HL-60 (cell line): ENCODE data around the gene EPB41L3.

Source experiments
- POLR2AphosphoS5 ChIP-seq: IDR thresholded peaks from 2 replicates; pipeline ENCODE4 v1.6.1; 2012; ENCODE audit warnings: low read depth
- SPI1 ChIP-seq: IDR thresholded peaks from 2 replicates; pipeline ENCODE4 v1.6.1; 2012; ENCODE audit warnings: low read depth, mild to moderate bottlenecking, borderline replicate concordance
- TF ChIP-seq, protein P1 (sequence below): IDR thresholded peaks from one replicate; pipeline ENCODE4 v1.5.1; 2011; ENCODE audit warnings: low read length, control low read depth, inconsistent platforms; ENCODE audit not compliant: insufficient read depth

DNA sequence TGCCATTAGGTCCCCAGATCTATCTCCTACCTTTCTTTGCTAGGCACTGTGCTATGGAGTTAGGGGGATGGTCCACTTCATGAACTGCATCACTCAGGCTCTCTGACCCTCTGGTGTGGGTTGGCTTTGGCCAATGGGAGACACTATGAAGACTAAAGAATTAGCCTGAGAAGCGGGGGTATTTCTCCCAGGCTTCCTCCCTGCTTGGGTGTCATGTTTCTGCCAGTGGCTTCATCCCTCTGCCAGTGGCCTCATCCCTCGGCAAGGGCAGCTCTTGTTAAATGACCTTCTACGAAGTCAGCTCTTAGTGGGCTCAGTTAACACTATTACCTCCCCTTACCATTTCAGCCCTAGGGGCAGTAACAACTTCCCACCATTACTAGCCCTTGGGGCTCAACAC lies 41.9 kb upstream of the EPB41L3 start:
- TF ChIP-seq, protein P1, sequence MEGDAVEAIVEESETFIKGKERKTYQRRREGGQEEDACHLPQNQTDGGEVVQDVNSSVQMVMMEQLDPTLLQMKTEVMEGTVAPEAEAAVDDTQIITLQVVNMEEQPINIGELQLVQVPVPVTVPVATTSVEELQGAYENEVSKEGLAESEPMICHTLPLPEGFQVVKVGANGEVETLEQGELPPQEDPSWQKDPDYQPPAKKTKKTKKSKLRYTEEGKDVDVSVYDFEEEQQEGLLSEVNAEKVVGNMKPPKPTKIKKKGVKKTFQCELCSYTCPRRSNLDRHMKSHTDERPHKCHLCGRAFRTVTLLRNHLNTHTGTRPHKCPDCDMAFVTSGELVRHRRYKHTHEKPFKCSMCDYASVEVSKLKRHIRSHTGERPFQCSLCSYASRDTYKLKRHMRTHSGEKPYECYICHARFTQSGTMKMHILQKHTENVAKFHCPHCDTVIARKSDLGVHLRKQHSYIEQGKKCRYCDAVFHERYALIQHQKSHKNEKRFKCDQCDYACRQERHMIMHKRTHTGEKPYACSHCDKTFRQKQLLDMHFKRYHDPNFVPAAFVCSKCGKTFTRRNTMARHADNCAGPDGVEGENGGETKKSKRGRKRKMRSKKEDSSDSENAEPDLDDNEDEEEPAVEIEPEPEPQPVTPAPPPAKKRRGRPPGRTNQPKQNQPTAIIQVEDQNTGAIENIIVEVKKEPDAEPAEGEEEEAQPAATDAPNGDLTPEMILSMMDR = no peak
- TF ChIP-seq POLR2AphosphoS5 = no peak
- TF ChIP-seq SPI1 = no peak
